GM23338 (cell line): Measurements from ENCODE around the gene SLC37A1. TPM values are rescaled to one million over a fixed set of nuclear protein-coding genes. Genes with fewer than 3 reads are reported as not detected.
"Not testable (repeated sequence)": the region's sequence is repeated elsewhere in the genome, so short reads cannot be mapped to it uniquely, and the experiment has no call there.

ENCODE experiments used
- ATAC-seq: fragments of 200-7000 bp; cut with Tn5 transposase; 3 replicates; pipeline ENCODE4 v1.9.1; 2020
- DNase-seq: peaks from one replicate; pipeline ENCODE4 v3.0.0-alpha.2; 2015; ENCODE audit warnings: low spot score
- H2AFZ ChIP-seq: fragments of 200-600 bp; sonication (generic); 2 replicates; pipeline ENCODE4 v1.8.0; 2016; ENCODE audit warnings: antibody characterized with exemption, mild to moderate bottlenecking, moderate library complexity
- H3F3A ChIP-seq: fragments of 200-600 bp; sonication (generic); replicated peaks from 2 replicates; pipeline ENCODE4 v1.8.0; 2017; ENCODE audit warnings: antibody characterized with exemption, mixed run types, low read depth
- H3K27ac ChIP-seq: fragments of 200-600 bp; sonication (generic); 2 replicates; pipeline ENCODE4 v1.6.1; 2016; ENCODE audit warnings: low read depth
- H3K27me3 ChIP-seq: fragments of 200-600 bp; sonication (generic); 2 replicates; pipeline ENCODE4 v1.8.0; 2016; ENCODE audit warnings: mild to moderate bottlenecking, mixed run types, moderate library complexity; ENCODE audit not compliant: insufficient read depth
- H3K36me3 ChIP-seq: fragments of 200-600 bp; sonication (generic); 2 replicates; pipeline ENCODE4 v1.8.0; 2016; ENCODE audit warnings: mild to moderate bottlenecking; ENCODE audit not compliant: insufficient read depth
- H3K4me1 ChIP-seq: fragments of 200-600 bp; sonication (generic); 2 replicates; pipeline ENCODE4 v1.8.0; 2016; ENCODE audit warnings: mild to moderate bottlenecking, moderate library complexity; ENCODE audit not compliant: insufficient read depth
- H3K4me2 ChIP-seq: fragments of 200-600 bp; sonication (generic); 2 replicates; pipeline ENCODE4 v1.7.1; 2017; ENCODE audit warnings: mixed run types
- H3K4me3 ChIP-seq: fragments of 200-600 bp; sonication (generic); 2 replicates; pipeline ENCODE4 v1.6.1; 2016; ENCODE audit warnings: mixed run types
- H3K79me2 ChIP-seq: fragments of 200-600 bp; sonication (generic); replicated peaks from 2 replicates; pipeline ENCODE4 v1.8.0; 2017; ENCODE audit warnings: mild to moderate bottlenecking; ENCODE audit not compliant: insufficient read depth
- H3K9me2 ChIP-seq: fragments of 200-600 bp; sonication (generic); 2 replicates; pipeline ENCODE4 v1.8.0; 2017; ENCODE audit not compliant: insufficient read depth
- H4K20me1 ChIP-seq: fragments of 200-600 bp; sonication (generic); replicated peaks from 2 replicates; pipeline ENCODE4 v1.8.0; 2017; ENCODE audit warnings: mild to moderate bottlenecking; ENCODE audit not compliant: insufficient read depth
- H3K27ac Mint-ChIP-seq: 2 replicates; pipeline ENCODE4 v1.8.0; 2020; ENCODE audit warnings: inconsistent platforms, mild to moderate bottlenecking, moderate library complexity, mixed read lengths
- H3K27me3 Mint-ChIP-seq: 3 replicates; pipeline ENCODE4 v1.8.0; 2022; ENCODE audit warnings: low read depth, mild to moderate bottlenecking, moderate library complexity, mixed read lengths, inconsistent platforms; ENCODE audit not compliant: insufficient read depth, poor library complexity
- H3K36me3 Mint-ChIP-seq: 3 replicates; pipeline ENCODE4 v1.8.0; 2021; ENCODE audit warnings: low read depth, mild to moderate bottlenecking, inconsistent platforms, moderate library complexity, mixed read lengths
- H3K4me1 Mint-ChIP-seq: 3 replicates; pipeline ENCODE4 v1.8.0; 2020; ENCODE audit warnings: mild to moderate bottlenecking, inconsistent platforms, mixed read lengths
- H3K4me3 Mint-ChIP-seq: 3 replicates; pipeline ENCODE4 v1.8.0; 2021; ENCODE audit warnings: moderate library complexity, mild to moderate bottlenecking, inconsistent platforms, mixed read lengths
- H3K9me3 Mint-ChIP-seq: 3 replicates; pipeline ENCODE4 v1.8.0; 2020; ENCODE audit warnings: moderate library complexity, mild to moderate bottlenecking, inconsistent platforms, mixed read lengths
- CREB1 ChIP-seq: fragments of 250-450 bp; sonication (Bioruptor Pico); IDR thresholded peaks from 2 replicates; pipeline ENCODE4 v1.5.0; 2020; ENCODE audit warnings: low read depth, mild to moderate bottlenecking, moderate library complexity
- ETS1 ChIP-seq: IDR thresholded peaks from 2 replicates; pipeline ENCODE4 v1.6.1; 2016; ENCODE audit warnings: antibody characterized with exemption
- EZH2 ChIP-seq: fragments of 200-600 bp; sonication (generic); IDR thresholded peaks from one replicate; pipeline ENCODE4 v1.8.0; 2017; ENCODE audit warnings: antibody characterized with exemption, mild to moderate bottlenecking, low read depth; ENCODE audit not compliant: unreplicated experiment
- JUNB ChIP-seq: IDR thresholded peaks from one replicate; pipeline ENCODE4 v1.6.1; 2016; ENCODE audit warnings: antibody characterized with exemption; ENCODE audit not compliant: unreplicated experiment
- NANOG ChIP-seq: IDR thresholded peaks from 2 replicates; pipeline ENCODE4 v1.6.1; 2016; ENCODE audit warnings: antibody characterized with exemption, borderline replicate concordance
- POLR2AphosphoS5 ChIP-seq: IDR thresholded peaks from 2 replicates; pipeline ENCODE4 v1.6.1; 2016; ENCODE audit warnings: antibody characterized with exemption, low read depth
- REST ChIP-seq: IDR thresholded peaks from one replicate; pipeline ENCODE4 v1.6.1; 2018; ENCODE audit warnings: antibody characterized with exemption; ENCODE audit not compliant: unreplicated experiment
- STAT1 ChIP-seq: IDR thresholded peaks from one replicate; pipeline ENCODE4 v1.6.1; 2016; ENCODE audit warnings: antibody characterized with exemption; ENCODE audit not compliant: unreplicated experiment
- ZNF331 ChIP-seq: fragments of 250-450 bp; sonication (Bioruptor Pico); IDR thresholded peaks from 2 replicates; pipeline ENCODE4 v1.5.0; 2020; ENCODE audit warnings: low read depth, mild to moderate bottlenecking, moderate library complexity
- polyA plus RNA-seq: library from polyadenylated mRNA; unstranded; fragments of >200 nt; fragmentation: Nextera tagmentation; extraction: Ambion mirVana; gene quantifications from 2 replicates; pipeline ENCODE4 v1.2.1, GENCODE V29; 2016
- total RNA-seq: library from RNA; depleted of rRNA; stranded (reverse); fragments of >200 nt; shearing (Covaris generic); gene quantifications from 2 replicates; pipeline ENCODE4 v1.2.3, GENCODE V29; 2014
- TF ChIP-seq, protein P1 (sequence below): fragments of 250-450 bp; sonication (Bioruptor Pico); IDR thresholded peaks from 2 replicates; pipeline ENCODE4 v1.5.0; 2020; ENCODE audit warnings: mild to moderate bottlenecking, moderate library complexity

SLC37A1 gene
- total and polyA plus RNA-seq, 2 experiments from 2014 or later: 14.0 to 30.3 TPM

DNA sequence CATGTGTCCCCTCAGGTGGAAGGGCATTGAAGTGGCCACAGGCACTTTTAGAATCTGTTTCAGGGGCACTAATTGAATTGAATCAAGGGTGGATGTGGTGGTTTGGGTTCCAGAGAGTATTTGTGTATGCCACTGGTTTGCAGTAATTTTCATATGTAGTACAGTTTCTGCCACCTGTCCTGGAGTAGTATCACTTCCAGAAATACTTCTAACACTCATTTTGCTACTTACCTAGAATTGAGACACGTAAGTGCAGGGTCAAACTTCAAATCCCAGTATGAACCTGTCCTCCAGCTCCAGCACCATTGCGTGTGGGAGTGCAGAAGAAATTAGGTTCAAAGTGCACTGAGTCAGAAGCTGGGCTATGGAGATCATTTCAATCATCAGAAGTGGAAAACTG lies 44.4 kb upstream of the SLC37A1 start (continued):
- TF ChIP-seq, protein P1, sequence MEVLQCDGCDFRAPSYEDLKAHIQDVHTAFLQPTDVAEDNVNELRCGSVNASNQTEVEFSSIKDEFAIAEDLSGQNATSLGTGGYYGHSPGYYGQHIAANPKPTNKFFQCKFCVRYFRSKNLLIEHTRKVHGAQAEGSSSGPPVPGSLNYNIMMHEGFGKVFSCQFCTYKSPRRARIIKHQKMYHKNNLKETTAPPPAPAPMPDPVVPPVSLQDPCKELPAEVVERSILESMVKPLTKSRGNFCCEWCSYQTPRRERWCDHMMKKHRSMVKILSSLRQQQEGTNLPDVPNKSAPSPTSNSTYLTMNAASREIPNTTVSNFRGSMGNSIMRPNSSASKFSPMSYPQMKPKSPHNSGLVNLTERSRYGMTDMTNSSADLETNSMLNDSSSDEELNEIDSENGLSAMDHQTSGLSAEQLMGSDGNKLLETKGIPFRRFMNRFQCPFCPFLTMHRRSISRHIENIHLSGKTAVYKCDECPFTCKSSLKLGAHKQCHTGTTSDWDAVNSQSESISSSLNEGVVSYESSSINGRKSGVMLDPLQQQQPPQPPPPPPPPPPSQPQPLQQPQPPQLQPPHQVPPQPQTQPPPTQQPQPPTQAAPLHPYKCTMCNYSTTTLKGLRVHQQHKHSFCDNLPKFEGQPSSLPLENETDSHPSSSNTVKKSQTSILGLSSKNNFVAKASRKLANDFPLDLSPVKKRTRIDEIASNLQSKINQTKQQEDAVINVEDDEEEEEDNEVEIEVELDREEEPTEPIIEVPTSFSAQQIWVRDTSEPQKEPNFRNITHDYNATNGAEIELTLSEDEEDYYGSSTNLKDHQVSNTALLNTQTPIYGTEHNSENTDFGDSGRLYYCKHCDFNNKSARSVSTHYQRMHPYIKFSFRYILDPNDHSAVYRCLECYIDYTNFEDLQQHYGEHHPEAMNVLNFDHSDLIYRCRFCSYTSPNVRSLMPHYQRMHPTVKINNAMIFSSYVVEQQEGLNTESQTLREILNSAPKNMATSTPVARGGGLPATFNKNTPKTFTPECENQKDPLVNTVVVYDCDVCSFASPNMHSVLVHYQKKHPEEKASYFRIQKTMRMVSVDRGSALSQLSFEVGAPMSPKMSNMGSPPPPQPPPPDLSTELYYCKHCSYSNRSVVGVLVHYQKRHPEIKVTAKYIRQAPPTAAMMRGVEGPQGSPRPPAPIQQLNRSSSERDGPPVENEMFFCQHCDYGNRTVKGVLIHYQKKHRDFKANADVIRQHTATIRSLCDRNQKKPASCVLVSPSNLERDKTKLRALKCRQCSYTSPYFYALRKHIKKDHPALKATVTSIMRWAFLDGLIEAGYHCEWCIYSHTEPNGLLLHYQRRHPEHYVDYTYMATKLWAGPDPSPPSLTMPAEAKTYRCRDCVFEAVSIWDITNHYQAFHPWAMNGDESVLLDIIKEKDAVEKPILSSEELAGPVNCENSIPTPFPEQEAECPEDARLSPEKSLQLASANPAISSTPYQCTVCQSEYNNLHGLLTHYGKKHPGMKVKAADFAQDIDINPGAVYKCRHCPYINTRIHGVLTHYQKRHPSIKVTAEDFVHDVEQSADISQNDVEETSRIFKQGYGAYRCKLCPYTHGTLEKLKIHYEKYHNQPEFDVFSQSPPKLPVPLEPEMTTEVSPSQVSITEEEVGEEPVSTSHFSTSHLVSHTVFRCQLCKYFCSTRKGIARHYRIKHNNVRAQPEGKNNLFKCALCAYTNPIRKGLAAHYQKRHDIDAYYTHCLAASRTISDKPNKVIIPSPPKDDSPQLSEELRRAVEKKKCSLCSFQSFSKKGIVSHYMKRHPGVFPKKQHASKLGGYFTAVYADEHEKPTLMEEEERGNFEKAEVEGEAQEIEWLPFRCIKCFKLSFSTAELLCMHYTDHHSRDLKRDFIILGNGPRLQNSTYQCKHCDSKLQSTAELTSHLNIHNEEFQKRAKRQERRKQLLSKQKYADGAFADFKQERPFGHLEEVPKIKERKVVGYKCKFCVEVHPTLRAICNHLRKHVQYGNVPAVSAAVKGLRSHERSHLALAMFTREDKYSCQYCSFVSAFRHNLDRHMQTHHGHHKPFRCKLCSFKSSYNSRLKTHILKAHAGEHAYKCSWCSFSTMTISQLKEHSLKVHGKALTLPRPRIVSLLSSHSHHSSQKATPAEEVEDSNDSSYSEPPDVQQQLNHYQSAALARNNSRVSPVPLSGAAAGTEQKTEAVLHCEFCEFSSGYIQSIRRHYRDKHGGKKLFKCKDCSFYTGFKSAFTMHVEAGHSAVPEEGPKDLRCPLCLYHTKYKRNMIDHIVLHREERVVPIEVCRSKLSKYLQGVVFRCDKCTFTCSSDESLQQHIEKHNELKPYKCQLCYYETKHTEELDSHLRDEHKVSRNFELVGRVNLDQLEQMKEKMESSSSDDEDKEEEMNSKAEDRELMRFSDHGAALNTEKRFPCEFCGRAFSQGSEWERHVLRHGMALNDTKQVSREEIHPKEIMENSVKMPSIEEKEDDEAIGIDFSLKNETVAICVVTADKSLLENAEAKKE (CRISPR knock-in tag): no peak
- TF ChIP-seq ZNF331 (CRISPR knock-in tag): no peak
- no peak for TF ChIP-seq STAT1

GRCh38 chr21:42469726-42470125 lies 43.9 kb upstream of the SLC37A1 start:
- not testable (repeated sequence) for H3K9me2 ChIP-seq

DNA sequence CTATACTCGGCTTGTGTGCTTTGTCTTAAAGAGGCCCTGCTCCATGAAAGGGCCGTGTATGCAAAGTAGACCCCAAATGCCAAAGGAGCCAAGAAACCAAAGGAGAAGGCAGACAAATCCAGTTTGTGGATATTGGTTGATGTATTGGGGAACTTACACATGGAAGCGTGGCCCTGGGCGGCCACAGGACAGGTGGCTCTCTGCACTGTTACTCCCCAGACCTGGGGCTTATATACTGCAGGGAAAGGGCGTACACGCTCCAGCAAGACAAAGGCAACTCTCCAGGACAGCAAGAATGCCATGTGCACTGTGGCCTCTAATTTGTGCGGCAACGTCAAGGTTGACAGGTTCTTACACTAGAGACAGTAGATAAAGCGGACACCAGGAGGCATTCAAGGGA lies 42.4 kb upstream of the SLC37A1 start:
- Histone ChIP-seq H3K4me1 (peaks cover 7% of the 10 kb centered on the region), H3K4me3 (no peak overlapping the region), H3F3A (no peaks in the 10 kb centered on the region), H3K4me2 (no peak overlapping the region), H2AFZ (no peak overlapping the region), H3K36me3 (no peaks in the 10 kb centered on the region), H3K9me2 (no peaks in the 10 kb centered on the region), H4K20me1 (no peaks in the 10 kb centered on the region), H3K27me3 (no peaks in the 10 kb centered on the region), H3K79me2 (no peaks in the 10 kb centered on the region), H3K27ac (no peak overlapping the region)
- no peaks in the 10 kb centered on the region for H3K36me3 Mint-ChIP-seq
- no peak overlapping the region for H3K4me3 Mint-ChIP-seq
- H3K27ac Mint-ChIP-seq: no peak overlapping the region
- peaks cover 26% of the 10 kb centered on the region for H3K4me1 Mint-ChIP-seq
- ATAC-seq (no peak), DNase-seq (no peak)
- H3K27me3 Mint-ChIP-seq: peaks cover 6% of the 10 kb centered on the region
- H3K9me3 Mint-ChIP-seq: no peaks in the 10 kb centered on the region
- no peak for TF ChIP-seq JUNB
- no peak for TF ChIP-seq POLR2AphosphoS5
- TF ChIP-seq REST: no peak
- no peak for TF ChIP-seq ETS1
- TF ChIP-seq NANOG: no peak
- no peak for TF ChIP-seq EZH2
- TF ChIP-seq CREB1 (CRISPR knock-in tag): no peak

More at GRCh38 chr21:42469726-42470125, 43.9 kb upstream of the SLC37A1 start:
- not testable (repeated sequence) for H4K20me1 ChIP-seq, H3K27me3 ChIP-seq, H3F3A ChIP-seq, H3K36me3 ChIP-seq, H2AFZ ChIP-seq, H3K27me3 Mint-ChIP-seq, DNase-seq, H3K4me1 ChIP-seq, ATAC-seq, H3K4me2 ChIP-seq, H3K27ac ChIP-seq, H3K79me2 ChIP-seq, H3K4me3 Mint-ChIP-seq, H3K4me3 ChIP-seq, H3K9me3 Mint-ChIP-seq, H3K36me3 Mint-ChIP-seq, H3K27ac Mint-ChIP-seq
- H3K4me1 Mint-ChIP-seq: peaks cover 34% of the 10 kb centered on the region
